KOPT-K1 (cell line): ENCODE measurements around the gene TEX261.

Source experiments
- H3K27ac ChIP-seq: fragments of 200-600 bp; sonication (generic); 2 replicates; pipeline ENCODE4 v1.5.1; 2016; ENCODE audit warnings: antibody characterized with exemption, mild to moderate bottlenecking, low read depth, low read length; ENCODE audit not compliant: poor library complexity, severe bottlenecking
- H3K36me3 ChIP-seq: fragments of 200-600 bp; sonication (generic); 2 replicates; pipeline ENCODE4 v1.5.1; 2017; ENCODE audit warnings: antibody characterized with exemption, mild to moderate bottlenecking, low read length, moderate library complexity; ENCODE audit not compliant: insufficient read depth
- H3K9me3 ChIP-seq: fragments of 200-600 bp; sonication (generic); 2 replicates; pipeline ENCODE4 v1.5.1; 2017; ENCODE audit warnings: antibody characterized with exemption, low read length, mild to moderate bottlenecking; ENCODE audit not compliant: insufficient read depth, poor library complexity, severe bottlenecking

Gene TEX261

DNA sequence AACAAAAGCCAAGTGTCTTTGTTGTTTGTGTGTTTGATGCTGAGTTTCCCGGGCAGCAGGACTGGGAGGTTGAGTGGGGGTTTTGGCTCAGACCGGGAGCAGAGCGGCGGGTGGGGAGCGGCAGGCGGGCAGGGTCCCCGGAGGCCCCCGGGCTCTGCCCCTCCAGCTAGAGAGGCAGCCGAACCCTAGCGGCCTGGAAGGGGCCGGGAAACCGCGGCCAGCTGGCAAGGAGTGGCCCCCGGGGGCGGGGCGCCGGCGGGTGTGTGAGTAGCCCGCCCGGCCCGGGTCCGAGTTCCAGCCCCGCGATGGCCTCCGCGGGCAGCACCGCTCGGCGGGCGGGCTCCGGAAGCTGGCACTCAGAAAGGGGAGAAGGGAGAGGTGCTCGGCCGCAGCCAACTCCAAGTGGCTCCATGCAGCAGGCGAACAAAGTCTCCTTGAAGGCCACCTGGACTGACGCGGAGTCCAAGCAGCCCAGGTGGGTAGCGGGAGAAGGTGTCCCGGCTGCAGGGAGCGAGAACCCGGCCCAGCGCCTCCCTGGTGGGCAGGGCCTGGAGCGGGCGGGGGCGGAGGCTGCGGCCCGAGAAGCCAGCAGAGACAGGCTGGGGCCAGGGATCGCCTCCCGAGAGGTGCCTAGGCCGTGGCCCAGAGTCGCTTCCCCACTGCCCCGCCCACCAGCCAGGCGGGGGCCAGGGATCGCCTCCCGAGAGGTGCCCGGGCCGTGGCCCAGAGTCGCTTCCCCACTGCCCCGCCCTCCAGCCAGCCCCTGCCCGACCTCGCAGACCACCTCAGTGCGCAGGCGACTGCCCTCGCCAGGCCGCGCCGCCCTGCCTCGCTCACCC lies 16.1 kb downstream of the TEX261 start, which contains the start of gene ANKRD53:
Gene ANKRD53 (plus strand): TSS at position 290 of the 839 bp plus-strand sequence. CDS start 16 bp downstream, at position 306.
- H3K9me3 ChIP-seq, result no peaks in the 10 kb centered on the region
- no peak within 1 kb of the TSS for H3K27ac ChIP-seq
- H3K36me3 ChIP-seq, result no peaks in the 10 kb centered on the region; the same call in 1 of the 2 replicates

DNA sequence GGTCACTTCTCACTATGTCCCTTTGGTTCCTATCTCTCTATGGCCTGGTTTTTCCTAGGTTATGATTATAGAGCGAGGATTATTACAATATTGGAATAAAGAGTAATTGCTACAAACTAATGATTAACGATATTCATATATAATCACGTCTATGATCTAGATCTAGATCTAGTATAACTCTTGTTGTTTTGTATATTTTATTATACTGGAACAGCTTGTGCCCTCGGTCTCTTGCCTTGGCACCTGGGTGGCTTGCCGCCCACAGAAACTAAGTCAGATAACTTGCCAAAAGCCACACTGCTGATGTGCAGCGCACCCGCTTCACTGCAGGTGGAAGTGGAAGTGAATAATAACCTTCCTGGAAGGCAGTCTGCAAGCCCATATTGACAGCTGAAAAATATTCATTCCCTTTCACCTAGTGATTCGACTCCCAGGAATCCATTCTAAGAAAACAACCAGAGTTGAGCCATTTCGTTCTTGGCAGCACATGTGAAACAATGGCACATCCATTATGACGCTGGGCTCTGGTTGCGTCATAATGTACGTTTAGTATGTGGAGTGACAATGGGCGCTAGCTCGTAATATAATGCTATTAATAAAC lies 17.0 kb downstream of the TEX261 start:
- Histone ChIP-seq H3K27ac (no peak overlapping the region), H3K9me3 (no peaks in the 10 kb centered on the region), H3K36me3 (no peaks in the 10 kb centered on the region; the same call in 1 of the 2 replicates)

DNA sequence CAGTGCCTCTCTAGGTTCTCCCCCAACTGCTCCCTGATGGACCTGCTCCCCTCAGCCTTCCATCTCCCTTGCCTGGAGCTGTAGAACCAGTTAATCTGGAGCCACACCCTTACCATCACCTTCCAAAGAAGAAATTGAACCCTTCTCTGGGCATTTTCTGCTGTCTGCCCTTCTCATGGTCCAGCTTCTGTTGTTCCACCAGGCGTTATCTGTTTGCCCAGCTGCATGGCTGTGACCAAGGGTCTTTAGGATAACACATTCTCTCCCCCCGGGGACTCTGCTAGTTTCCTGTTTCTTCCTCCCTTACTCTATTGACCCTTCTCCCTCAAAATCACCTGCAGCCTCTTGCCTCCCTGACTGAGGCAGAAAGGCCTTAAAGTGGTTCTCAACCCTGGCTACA lies 19.4 kb downstream of the TEX261 start:
- H3K36me3 ChIP-seq, result no peaks in the 10 kb centered on the region; the same call in 1 of the 2 replicates
- no peaks in the 10 kb centered on the region for H3K9me3 ChIP-seq

DNA sequence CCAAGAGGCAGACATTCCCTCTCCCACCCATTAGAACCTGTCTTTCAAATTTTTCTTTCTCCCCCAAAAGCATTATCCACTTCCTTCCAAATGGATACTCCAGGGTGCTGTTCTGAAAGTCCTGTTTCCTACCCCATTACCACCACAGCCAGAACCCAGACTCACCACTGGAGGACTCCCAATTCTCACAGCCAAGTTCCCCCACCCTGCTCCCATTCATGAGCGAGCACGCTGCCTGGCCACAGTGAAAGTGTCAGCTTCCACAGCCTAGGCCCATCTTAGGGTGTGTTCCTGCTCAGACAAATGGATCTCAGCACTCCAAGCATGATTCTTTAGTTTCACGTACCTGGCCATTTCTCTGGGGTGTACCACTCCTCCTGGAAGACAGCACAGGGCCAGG lies 20.1 kb downstream of the TEX261 start:
- Histone ChIP-seq H3K9me3 (no peaks in the 10 kb centered on the region), H3K27ac (no peak overlapping the region), H3K36me3 (no peaks in the 10 kb centered on the region; the same call in 1 of the 2 replicates)

More for the DNA sequence above, 19.4 kb downstream of the TEX261 start:
- no peak overlapping the region for H3K27ac ChIP-seq

DNA sequence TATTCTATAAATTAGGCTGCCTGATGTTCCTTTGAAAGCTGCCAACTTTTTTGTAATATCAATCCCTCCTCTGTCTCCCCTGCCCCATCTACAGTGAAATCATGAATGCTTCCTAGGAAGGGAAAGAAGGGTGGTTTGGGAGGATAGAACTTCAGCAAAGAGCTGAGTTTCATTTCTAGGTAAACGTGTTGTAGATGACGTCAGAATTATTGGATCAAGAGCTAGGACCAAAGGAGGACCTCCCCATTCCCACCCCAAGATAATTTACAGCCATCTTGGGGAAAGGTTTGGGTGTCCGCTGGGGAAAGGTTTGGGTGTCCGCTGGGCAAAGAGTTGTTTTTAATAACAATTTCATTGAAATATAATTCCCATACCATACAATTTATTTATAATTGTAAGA lies 27.5 kb downstream of the TEX261 start:
- no peak overlapping the region for H3K27ac ChIP-seq
- H3K36me3 ChIP-seq, result no peaks in the 10 kb centered on the region
- no peaks in the 10 kb centered on the region for H3K9me3 ChIP-seq

DNA sequence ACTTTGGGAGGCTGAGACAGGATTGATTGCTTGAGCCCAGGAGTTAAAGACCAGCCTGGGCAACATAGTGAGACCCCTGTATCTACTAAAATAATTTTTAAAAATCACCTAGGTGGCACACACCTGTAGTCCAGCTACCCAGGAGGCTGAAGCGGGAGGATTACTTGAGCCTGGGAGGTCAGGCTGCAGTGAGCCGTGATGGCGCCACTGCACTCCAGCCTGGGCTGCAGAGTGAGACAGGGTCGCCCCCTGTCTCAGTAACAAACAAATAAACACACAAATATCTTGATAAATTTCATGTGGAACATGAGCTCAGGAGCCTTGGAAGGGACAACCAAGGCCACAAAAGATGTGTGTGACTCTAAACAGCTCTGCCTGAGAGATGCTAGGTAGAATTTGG lies 28.0 kb downstream of the TEX261 start:
- Histone ChIP-seq H3K27ac (no peak overlapping the region), H3K36me3 (no peaks in the 10 kb centered on the region)

DNA sequence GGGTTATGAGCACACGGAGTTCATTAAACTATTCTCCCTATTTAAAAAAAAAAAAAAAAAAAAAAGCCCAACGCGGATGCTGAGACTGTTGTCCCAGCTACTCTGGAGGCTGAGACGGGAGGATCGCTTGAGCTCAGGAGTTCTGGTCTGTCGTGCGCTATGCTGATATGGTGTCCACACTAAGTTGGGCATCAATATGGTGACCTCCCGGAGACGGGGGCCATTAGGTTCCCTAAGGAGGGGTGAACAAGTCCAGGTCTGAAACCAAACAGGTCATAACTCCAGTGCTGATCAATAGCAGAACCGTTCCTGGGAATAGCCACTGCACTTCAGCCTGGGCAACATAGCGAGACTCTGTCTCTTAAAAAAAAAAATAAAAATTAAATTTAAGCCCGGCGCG lies 29.2 kb downstream of the TEX261 start:
- H3K9me3 ChIP-seq, result no peaks in the 10 kb centered on the region
- no peaks in the 10 kb centered on the region for H3K36me3 ChIP-seq

More for the DNA sequence above, 28.0 kb downstream of the TEX261 start:
- H3K9me3 ChIP-seq, result no peaks in the 10 kb centered on the region

DNA sequence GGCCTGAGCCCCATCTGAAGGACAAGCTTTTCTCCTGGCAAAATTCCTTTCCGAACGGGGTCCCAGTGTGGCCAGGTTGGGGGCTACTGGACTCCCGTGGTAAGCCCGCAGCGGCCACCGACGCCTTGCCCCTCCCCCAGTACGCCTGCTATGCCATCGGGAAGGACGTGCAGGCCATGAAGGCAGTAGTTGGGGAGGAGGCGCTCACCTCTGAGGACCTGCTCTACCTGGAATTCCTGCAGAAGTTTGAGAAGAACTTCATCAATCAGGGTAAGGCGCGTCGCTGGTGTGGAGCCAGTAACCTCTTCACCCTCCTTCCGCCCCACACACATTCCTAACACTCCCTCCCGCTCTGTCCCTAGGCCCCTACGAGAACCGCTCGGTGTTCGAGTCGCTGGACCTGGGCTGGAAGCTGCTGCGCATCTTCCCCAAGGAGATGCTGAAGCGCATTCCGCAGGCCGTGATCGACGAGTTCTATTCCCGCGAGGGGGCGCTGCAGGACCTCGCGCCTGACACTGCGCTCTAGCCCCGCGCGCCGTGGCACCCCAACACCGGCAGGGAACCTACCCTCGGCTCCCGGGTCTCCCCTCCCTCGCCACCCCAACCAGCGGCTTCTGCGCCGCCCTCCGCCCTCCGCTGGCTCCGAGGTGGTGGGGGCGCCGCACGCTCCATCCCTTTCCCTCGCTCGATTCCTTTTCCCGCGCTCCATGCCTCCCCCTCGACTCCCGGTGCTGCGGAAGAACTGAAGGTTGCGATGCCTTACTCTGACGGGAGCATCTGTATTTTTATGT lies 29.9 kb downstream of the TEX261 start:
- no peaks in the 10 kb centered on the region for H3K9me3 ChIP-seq
- H3K36me3 ChIP-seq, result no peaks in the 10 kb centered on the region
- no peak overlapping the region for H3K27ac ChIP-seq

More for the DNA sequence above, 29.2 kb downstream of the TEX261 start:
- H3K27ac ChIP-seq, result no peak overlapping the region

DNA sequence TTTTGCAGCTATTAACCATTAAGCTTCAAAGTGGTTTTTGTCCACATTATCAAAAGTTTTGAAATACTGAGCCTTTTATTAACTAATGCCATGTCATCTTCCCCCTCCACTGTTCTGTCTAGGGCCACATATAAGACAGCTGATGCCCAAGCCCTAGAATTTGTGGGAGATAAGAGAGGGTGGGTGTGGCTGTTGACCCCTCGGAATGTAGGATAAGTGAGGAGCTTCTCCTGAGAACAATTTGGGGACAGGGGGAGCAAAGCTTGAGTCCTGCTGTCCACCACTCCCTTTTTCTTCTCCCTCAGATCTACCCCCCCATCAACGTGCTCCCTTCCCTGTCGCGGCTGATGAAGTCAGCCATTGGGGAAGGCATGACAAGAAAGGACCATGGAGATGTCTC lies 30.5 kb downstream of the TEX261 start:
- Histone ChIP-seq H3K36me3 (no peaks in the 10 kb centered on the region), H3K27ac (no peak overlapping the region), H3K9me3 (no peaks in the 10 kb centered on the region)

DNA sequence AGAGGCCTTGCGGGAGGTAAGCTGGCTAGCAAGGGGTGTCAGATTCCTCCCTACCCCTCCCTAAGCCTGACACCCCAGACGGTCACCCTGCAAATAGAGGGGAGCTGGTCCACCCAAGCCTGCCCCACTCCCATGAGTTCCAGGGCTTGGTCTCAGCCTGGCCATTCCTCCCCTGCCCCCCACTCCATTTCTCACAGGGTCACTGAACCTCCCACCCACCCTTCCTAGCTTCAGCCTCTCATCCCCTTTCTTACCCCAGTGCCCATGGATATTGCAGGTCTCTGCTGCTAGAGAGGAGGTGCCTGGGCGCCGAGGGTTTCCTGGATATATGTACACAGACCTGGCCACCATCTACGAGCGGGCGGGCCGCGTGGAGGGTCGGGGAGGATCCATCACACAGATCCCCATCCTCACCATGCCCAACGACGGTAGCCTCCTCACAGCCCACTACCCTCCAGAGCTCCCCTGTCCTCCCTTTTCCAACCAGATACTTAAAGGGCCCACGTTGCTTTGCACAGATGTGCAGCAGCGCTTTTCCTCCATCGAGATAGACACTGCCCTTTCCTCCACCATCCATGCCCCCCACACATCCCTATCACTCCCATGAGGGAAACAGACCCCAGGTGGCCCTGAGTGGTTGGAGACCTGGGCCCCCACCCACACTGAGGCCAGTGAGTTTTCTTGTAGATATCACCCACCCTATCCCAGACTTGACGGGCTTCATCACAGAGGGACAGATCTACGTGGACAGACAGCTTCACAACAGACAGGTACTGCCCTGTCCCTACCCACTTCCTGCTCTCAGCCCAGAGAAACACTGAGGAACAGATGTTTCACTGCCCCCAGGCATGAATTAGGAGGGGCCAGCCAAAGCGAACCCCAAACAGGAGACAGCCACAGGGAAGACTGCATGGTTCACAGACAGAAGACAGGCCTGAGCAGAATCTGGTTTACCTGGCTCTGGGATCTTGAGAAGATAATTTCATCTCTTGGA lies 31.5 kb downstream of the TEX261 start:
- Histone ChIP-seq H3K27ac (no peak overlapping the region), H3K9me3 (no peaks in the 10 kb centered on the region), H3K36me3 (no peaks in the 10 kb centered on the region)

DNA sequence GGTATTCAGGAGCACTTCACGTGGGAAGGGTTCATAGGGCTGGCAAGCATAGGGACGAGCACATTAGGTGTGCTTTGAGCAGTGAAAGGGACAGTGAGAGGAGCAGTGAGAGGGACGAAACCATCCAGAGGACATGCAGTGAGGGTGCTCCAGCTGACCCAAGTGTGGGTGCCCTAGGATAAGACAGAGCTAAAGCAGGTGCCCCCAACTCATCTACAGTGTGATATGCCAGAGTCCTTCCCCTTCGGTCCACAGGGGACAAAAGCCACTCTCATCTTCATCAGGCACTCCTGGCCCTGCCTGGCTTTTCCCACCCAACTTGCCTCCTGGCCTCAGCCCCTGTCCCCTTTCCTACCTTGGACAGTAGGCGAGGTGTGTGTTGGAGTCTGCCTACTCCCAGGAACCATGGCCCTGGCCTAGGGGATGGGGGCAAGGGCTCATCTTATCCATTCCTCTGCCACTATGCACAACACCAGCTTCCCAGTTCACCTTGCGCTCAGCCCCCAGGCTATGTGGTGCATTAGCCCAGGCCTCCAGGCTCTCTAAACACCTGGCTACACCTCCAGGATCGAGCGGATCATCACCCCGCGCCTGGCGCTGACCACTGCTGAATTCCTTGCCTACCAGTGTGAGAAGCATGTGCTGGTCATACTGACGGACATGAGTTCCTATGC lies 32.3 kb downstream of the TEX261 start:
- Histone ChIP-seq H3K36me3 (no peaks in the 10 kb centered on the region), H3K9me3 (no peaks in the 10 kb centered on the region), H3K27ac (no peak overlapping the region)

DNA sequence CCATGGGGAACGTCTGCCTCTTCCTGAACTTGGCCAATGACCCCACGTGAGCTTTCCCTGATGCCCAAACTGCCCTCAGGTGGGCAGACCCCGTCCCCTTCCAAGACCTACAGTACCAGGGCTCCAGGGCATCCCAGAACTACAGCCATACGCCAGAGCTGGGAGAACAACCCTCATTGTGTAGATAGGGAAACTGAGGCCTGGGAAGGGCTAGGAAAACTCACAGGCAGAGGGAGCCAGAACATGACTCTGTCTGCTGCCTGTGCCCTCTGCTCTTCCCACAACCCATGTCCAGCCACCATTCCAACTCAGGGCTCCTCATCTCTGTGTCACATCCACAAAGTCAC lies 33.1 kb downstream of the TEX261 start:
- Histone ChIP-seq H3K9me3 (no peaks in the 10 kb centered on the region), H3K36me3 (no peaks in the 10 kb centered on the region), H3K27ac (no peak overlapping the region)

DNA sequence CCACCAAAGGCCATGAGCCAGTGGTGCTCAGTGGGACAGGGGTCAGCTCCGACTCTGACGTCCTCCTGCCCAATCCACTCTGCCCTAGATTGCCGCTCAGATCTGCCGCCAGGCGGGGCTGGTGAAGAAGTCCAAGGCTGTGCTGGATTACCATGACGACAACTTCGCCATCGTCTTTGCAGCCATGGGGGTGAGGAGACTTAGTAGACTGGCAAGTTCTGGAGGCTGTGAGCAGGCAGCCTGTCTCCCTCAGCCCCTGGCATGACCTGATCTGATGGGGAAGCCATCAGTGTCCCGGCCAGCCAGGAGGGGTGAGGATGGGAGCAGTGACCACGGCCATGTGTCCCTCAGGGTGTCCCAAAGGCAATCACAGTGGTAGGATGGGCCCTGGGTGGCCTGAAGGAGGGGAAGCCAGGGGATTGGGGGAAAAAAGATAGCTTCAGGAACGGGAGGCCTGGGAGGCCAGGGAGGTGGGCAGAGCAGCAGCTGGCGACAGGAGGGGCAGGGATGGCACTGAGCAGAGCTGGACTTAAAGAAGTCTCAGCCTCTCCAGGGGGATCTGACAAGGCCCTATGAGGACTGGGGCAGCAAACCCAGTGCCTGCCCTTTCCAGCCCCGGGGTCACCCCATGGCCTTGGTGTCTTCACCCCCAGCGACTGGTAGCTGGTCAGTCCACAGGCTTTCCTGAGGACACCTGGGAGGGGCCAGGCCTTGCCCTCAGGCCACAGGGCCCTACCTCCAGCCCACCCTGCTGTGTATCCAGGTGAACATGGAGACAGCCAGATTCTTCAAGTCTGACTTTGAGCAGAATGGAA lies 33.6 kb downstream of the TEX261 start:
- Histone ChIP-seq H3K36me3 (no peaks in the 10 kb centered on the region), H3K9me3 (no peaks in the 10 kb centered on the region), H3K27ac (no peak overlapping the region)
